HL-60 (cell line): Measurements from ENCODE around the gene WDCP.

Experiments
- DNase-seq, 2 experiments: peaks; one replicate each; pipeline ENCODE4 v3.0.0-alpha.2; 2010 to 2020; ENCODE audit warnings: low read depth in 1 of 2, low spot score in 1 of 2
- H3K27ac ChIP-seq: fragments of 250-450 bp; sonication (Bioruptor Pico); replicated peaks from 2 replicates; pipeline ENCODE4 v1.5.1; 2020; ENCODE audit warnings: mild to moderate bottlenecking, moderate library complexity
- H3K27me3 ChIP-seq: fragments of 250-450 bp; sonication (Bioruptor Pico); 2 replicates; pipeline ENCODE4 v1.5.1; 2021; ENCODE audit warnings: mild to moderate bottlenecking, moderate library complexity; ENCODE audit not compliant: insufficient read depth, poor library complexity, severe bottlenecking
- H3K4me3 ChIP-seq: replicated peaks from 2 replicates; pipeline ENCODE4 v1.5.1; 2011; ENCODE audit warnings: mild to moderate bottlenecking, control low read depth, low read length; ENCODE audit not compliant: insufficient read depth
- GABPA ChIP-seq: IDR thresholded peaks from 2 replicates; pipeline ENCODE4 v1.6.1; 2012; ENCODE audit warnings: low read depth
- POLR2AphosphoS5 ChIP-seq: IDR thresholded peaks from 2 replicates; pipeline ENCODE4 v1.6.1; 2012; ENCODE audit warnings: low read depth
- REST ChIP-seq: IDR thresholded peaks from 2 replicates; pipeline ENCODE4 v1.6.1; 2012; ENCODE audit warnings: low read depth; ENCODE audit not compliant: insufficient replicate concordance
- SPI1 ChIP-seq: IDR thresholded peaks from 2 replicates; pipeline ENCODE4 v1.6.1; 2012; ENCODE audit warnings: low read depth, mild to moderate bottlenecking, borderline replicate concordance
- TF ChIP-seq, protein P1 (sequence below): IDR thresholded peaks from one replicate; pipeline ENCODE4 v1.5.1; 2011; ENCODE audit warnings: low read length, control low read depth, inconsistent platforms; ENCODE audit not compliant: insufficient read depth

Gene WDCP

GRCh38 chr2:24022324-24022974 is 24.7 kb downstream of the WDCP start:
- no peak for DNase-seq
- Histone ChIP-seq H3K27ac (no peak overlapping the region), H3K27me3 (no peaks in the 10 kb centered on the region), H3K4me3 (no peak overlapping the region)
- TF ChIP-seq POLR2AphosphoS5 (no peak), GABPA (no peak), SPI1 (no peak), REST (no peak)
- TF ChIP-seq, protein P1, sequence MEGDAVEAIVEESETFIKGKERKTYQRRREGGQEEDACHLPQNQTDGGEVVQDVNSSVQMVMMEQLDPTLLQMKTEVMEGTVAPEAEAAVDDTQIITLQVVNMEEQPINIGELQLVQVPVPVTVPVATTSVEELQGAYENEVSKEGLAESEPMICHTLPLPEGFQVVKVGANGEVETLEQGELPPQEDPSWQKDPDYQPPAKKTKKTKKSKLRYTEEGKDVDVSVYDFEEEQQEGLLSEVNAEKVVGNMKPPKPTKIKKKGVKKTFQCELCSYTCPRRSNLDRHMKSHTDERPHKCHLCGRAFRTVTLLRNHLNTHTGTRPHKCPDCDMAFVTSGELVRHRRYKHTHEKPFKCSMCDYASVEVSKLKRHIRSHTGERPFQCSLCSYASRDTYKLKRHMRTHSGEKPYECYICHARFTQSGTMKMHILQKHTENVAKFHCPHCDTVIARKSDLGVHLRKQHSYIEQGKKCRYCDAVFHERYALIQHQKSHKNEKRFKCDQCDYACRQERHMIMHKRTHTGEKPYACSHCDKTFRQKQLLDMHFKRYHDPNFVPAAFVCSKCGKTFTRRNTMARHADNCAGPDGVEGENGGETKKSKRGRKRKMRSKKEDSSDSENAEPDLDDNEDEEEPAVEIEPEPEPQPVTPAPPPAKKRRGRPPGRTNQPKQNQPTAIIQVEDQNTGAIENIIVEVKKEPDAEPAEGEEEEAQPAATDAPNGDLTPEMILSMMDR, result no peak

GRCh38 chr2:24021122-24021998 is 25.8 kb downstream of the WDCP start:
- DNase-seq, result peak in 1 of 2 experiments; percentile 35
- H3K27me3 ChIP-seq, result no peaks in the 10 kb centered on the region
- no peak overlapping the region for H3K27ac ChIP-seq
- H3K4me3 ChIP-seq, result no peak overlapping the region
- no peak for TF ChIP-seq POLR2AphosphoS5
- TF ChIP-seq REST, result no peak
- TF ChIP-seq, protein P1, result peak; percentile 16
- TF ChIP-seq SPI1, result no peak
- TF ChIP-seq GABPA, result no peak

- Histone ChIP-seq H3K4me3 (no peak overlapping the region), H3K27ac (no peak overlapping the region), H3K27me3 (no peaks in the 10 kb centered on the region)
- TF ChIP-seq REST, result no peak
- no peak for TF ChIP-seq SPI1
- no peak for TF ChIP-seq GABPA
- no peak for DNase-seq
Measured at GRCh38 chr2:24020244-24020643, 26.9 kb downstream of the WDCP start.
